EH (cell line): ENCODE data around the gene RAMP3.
"Not testable (repeated sequence)": the region's sequence is repeated elsewhere in the genome, so short reads cannot be mapped to it uniquely, and the experiment has no call there.

Source experiments
- DNase-seq: peaks from one replicate; pipeline ENCODE4 v3.0.0-alpha.2; 2015; ENCODE audit warnings: low read depth

RAMP3 gene

DNA sequence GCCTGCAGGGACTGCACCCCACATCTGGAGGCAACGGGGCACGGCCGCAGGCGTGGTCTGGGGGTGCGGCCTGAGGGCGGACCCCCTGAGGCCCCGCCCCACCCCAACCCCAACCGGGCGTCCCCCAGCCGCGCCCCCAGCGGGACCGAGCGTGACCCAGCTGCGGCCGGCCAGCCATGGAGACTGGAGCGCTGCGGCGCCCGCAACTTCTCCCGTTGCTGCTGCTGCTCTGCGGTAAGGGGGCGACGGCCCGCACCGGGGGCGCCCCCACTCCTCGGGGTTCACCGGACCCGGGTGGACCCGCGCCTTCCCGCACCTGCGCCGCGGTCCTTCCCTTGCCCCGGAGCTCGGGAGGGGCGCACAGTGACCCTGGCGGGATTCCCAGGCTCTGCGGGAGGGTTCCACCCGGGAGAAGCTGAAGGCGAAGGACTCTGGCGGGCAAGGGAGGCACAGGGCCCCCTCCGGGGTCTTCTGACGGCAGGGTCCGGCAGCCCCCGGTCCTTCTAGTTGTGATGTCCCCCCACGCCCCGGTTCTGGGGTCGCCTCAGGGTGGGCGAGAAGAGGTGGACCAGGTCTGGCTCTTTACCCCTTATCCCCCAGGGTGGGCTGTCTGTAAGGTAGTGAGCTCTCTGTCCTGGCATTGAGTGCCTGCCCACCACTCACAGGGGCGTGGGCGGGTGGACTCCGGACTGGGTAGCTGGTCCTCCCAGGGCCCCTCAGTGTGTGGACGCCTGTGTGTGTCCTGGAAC, at the start of gene RAMP3:
TSS of gene RAMP3 (plus strand) at position 139 of the 749 bp plus-strand sequence. CDS start at position 177, 38 bp downstream.
- DNase-seq, result no peak

DNA sequence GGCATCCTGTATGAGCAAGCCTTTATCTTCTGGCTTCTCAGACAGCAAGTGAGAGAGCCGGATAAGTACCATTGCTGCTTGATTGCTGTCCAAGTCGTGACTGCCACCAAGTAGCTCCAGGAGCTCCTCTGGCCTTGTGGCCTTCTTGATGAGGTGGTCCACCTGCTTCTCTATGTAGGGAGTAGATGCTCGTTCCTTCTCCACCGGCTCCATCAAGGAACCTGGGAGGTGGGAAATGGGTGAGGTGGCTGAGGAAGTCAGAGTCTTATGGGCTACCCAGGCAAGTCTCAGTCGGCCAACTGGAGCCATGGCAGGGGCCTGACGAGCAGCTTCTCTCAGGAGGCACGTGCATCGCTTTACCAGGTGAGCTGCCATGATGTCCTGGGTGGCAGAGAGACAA, 48.7 kb upstream of the RAMP3 start:
- DNase-seq, result no peak

DNA sequence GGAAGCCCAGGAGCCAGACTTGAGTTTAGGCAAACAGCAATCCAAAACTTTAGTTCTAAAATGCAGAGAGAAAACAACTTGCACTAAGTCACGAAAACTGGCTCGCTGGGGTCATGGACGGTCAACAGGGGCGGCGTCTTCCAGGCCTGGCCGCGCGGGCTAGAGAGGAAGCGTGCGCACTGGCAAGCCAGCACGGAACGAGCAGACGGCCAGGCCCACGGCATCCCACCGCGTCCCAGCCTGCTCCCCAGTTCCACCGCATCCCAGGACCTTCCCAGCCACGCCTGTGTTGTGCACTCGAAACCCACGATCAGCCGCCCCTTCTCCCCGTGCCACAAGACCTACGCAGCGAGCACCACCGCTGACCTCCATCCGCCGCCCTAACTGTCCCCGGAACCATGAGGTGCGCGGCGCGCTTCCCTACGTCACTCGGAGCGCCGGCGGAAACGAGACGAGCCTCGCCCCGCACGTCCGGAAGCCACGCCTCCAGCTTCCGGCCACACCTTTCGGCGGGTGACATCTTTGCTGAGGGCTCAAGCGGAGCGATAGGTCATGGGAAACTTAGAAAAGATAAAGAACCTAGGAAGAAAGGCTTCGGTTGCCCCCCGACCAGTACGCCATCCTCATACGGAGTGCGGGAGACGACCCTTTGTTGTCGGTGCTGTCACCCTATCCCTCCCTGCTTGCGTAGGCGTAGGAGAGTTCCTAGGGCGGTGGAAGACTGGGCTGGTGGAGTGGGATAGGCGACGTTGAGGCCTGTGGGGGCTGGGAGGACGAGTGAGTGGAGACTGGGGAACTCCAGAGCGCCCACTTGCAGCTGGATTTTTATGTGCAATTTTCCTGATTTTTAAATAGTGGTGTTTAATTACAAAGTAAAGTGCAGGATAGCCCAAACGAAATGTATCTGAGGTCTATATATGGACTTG, 46.0 kb upstream of the RAMP3 start, which contains the start of gene TBRG4:
TSS of gene TBRG4 (minus strand) at position 400 of the 926 bp plus-strand sequence. CDS start 2,460 bp downstream, outside the sequence.
- peak; percentile 93 for DNase-seq

DNA sequence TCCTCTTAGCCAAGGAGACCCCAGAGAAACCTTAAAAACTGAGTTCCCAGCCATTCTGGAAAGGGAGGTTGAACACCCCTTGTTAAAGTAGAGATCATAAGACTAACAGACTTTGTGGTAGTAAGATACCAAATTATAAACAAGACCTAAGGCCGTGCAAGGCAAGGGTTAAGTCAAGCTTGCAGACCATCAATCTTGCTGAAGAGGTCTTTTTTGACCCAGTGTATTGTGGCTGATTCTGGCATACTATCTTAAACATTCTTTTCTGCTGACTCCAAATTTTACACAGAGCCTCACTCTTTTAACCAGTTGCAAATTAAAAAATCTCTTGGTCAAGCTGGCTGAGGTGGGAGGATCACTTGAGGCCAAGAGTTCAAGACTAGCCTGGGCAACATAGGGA, 44.9 kb upstream of the RAMP3 start:
- DNase-seq, result peak; percentile 50

GRCh38 chr7:45114257-45114656, 43.3 kb upstream of the RAMP3 start:
- not testable (repeated sequence) for DNase-seq

- DNase-seq, result no peak
These were observed 42.7 kb upstream of the RAMP3 start for GRCh38 chr7:45114926-45115325.

GRCh38 chr7:45116048-45116447, 41.5 kb upstream of the RAMP3 start:
- no peak for DNase-seq

- DNase-seq, result no peak
These were observed 40.0 kb upstream of the RAMP3 start for GRCh38 chr7:45117582-45117981.

DNA sequence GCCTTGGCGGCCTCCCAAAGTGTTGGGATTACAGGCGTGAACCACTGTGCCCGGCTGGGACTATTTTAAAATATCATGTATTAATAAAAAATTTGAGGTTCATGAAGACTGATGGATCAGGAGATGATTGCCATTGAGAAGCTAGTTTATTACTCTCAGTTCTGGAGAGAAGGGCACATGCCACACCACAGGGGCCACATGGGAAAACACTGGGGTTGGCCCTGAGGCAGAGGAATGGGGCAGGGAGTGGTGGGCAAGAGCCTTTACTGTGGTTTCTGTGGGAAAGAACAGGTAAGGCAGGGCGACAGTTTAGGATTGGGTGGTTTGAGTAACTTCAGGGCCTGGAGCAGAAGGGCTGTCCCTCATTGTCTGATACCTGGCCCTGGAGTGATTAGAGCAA, 39.3 kb upstream of the RAMP3 start:
- DNase-seq, result no peak

DNA sequence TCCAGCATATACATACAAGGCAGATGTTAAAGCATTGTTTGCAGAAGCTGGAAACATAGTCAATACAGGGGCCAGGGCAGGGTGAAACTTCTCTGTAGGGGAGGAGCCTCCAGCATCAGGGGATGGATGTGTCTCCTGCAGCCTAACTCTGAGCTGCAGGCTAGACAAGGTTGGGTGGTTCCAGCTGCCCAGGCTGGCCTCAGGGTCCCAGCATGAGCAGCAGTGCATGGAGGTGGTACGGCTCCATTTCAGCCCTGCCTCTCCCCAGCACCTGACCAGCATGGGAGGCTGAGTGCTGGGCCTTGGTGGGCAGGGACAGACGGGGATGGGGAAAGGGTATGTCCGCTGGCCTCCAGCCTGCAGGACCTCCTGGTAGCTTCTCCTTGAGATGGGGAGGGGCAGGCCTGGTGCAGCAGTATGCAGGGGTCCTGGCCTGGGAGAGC, 38.7 kb upstream of the RAMP3 start:
- no peak for DNase-seq

- DNase-seq, result no peak
These were observed 38.0 kb upstream of the RAMP3 start for GRCh38 chr7:45119550-45119949.

DNA sequence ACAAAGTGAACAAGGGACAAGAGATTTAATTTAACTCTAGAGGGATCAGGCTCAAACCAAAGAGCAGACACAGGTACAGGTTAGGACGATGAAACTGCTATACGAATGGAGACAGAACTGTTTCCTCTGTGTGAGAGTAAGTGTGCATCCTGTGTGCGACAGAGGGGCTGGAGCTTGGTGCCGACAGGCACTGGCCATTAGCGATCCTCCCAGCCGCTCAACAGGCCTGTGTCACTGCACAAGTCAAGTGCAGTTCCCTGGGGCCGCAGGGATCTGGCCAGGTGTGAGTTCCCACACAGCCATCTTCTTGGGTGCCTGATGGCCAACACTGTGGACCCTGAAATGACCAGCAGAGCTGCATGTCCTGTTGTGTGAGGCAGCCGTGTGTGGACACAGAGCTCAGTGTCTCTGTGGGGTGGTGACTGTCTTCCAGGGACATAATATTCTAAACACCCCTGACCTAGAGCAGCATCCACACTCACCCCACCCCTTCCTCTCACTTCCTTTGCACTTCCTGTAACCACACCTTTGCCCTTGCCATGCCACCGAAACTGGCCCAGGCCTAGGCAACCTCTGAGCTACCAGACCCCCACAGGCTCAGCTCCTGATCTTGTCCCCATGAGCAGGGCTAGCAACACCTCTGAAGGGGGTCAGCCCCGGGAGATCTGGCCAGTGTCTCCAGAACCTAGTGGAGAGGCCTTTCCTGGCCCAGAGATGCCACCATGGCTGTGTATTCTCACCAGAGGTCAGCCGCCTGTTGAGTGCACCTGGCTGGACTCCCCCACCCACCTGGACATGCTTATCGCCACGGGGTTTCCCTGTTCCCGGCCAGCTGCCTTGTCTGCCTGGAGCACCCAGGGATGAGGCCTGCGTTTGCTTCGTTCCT, 34.4 kb upstream of the RAMP3 start:
- no peak for DNase-seq

DNA sequence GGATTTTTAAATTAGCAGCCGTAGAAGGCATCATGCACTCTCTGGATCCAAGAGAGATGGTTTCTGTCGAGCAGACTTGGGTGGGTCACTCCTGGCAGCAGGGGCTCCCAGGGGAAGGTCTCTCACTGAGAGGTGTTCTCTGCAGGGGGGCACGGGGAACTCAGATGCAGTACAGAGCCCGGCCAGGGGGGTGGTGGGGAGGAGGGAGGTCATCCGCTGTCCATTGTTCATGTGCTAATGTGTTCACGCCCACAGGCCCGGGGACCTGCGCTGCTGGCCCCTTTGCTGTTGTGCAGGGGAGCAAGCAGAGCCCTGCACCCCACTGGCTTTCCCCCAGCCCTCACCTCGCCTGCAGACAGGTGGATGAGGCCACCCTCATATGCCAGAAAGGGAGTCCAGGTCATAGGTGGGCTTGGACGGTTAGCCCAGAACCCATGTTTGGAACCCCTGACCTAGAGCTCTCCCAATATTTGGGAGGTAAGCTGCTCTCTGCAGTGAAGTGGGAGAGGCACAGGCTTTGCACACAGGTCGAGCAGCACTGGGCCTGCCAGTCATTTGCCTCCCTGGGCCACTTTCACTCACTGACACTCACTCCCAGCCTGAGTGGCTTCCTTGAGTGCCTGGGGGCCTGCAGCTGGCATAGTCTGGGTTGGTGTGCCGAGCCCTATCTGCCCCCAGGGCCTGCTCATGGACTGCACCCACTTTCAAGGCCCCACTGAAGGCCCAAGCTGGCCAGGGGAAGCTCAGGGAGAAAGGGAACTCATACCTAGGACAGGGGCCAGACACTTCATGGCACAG, 33.5 kb upstream of the RAMP3 start:
- no peak for DNase-seq

- DNase-seq, result no peak
These were observed 32.2 kb upstream of the RAMP3 start for GRCh38 chr7:45125193-45125904.

DNA sequence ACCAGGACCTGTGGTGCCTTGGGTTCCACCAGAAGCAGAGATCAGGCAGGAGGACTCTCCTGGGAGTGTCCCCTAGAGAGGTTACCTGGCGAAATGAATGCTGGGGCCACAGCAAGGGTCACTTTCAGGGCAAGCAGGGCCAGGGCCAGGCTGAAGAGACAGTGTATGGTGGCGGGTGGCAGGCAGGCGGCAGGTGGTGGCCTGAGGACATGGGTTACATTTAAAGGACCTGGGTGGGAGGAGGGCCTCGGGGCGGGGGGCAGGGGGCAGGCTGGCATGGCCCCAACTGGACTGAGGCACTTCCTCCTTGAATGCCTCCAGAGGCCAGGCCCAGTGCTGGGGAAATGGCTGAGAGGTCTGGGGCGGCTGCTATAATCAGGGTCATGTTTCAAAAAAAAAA, 31.4 kb upstream of the RAMP3 start:
- no peak for DNase-seq

GRCh38 chr7:45126920-45127319, 30.7 kb upstream of the RAMP3 start:
- DNase-seq, result no peak

DNA sequence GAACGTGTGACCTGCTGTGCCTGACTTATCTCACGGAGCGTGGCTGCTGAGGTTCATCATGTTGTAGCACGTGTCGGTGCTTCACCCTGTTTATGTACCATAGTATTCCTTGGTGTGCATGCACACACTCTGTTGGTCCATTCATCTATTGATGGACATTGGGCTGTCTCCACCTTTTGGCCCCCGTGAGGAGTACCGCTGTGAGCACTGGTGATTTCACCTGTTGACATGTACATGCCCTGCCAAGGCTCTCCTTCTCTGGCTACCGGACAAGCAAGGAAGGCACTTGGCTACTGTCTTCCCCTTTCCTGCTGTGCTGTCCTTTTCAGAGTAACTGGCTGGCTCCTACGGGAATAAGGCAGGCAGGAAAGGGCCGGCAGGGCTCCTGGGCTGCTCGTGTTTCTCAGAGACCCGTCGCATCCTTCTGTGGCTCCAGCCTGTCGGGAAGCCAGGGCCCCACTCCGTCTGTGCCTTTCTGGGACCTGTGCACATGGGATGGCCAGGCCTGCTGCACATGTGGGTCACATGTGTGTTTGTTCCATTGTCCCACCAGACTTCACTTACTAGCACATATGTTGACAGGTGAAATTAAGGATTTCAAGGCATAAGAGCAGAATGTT, 28.3 kb upstream of the RAMP3 start:
- DNase-seq, result no peak

DNA sequence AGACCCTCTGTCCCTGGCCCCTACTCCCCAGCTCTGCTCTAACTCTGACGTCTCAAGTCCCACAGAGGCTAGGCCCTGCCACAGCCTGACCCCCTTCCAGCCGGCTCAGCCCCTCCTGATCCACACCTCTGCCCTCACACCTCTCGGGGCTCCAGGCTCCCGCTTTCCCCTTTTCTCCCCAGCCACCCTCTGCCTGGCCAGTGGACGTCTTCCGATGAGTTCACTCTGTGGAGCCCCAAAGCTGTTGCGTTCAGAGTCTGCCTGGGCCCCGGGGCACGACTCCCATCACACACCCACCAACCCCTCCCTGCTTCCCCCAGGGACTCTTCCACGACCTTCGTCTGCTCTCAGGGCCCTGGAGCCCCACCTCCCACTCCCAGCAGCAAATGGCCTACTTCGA, 27.7 kb upstream of the RAMP3 start:
- no peak for DNase-seq

- DNase-seq, result no peak
These were observed 26.7 kb upstream of the RAMP3 start for GRCh38 chr7:45130910-45131309.

DNA sequence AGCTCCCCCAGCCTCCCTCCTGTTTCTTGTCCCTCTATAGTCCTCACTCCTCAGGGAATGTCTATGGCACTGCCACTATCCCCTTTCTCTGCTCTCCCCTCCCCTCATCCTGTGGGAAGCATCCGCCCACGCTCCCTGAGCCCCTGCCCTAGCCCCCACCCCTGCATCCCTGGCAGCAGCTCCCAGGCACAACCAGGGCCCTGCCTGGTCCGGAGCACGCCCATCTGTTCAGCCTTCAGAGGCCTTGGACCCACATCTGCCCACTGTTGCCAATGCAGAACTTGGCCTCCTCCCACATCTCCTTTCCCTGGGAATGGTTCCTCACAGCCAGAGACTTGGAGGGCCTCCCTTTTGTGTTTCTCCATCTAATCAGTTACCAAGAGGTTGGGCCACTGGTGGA, 25.7 kb upstream of the RAMP3 start:
- DNase-seq, result no peak
